Ovary (tissue), 3 donors: ENCODE measurements around the gene TSPAN31.

ENCODE experiments used
- EP300 ChIP-seq: sonication (generic); formaldehyde crosslinking; IDR thresholded peaks from one replicate; pipeline ENCODE4 v1.6.1; 2017; ENCODE audit warnings: antibody characterized with exemption
- TF ChIP-seq, protein P1 (sequence below), 3 donors: fragments of 450-650 bp in 2 of 3; fragments of 200-600 bp in 1 of 3; IDR thresholded peaks; one replicate each; pipeline versions ENCODE4 v1.5.1 to v1.8.0; 2016 to 2022; ENCODE audit warnings: antibody characterized with exemption in 3 of 3, mild to moderate bottlenecking in 1 of 3
- donor health status: DM: no; HTN: no; CAD: no.

- TF ChIP-seq, protein P1, sequence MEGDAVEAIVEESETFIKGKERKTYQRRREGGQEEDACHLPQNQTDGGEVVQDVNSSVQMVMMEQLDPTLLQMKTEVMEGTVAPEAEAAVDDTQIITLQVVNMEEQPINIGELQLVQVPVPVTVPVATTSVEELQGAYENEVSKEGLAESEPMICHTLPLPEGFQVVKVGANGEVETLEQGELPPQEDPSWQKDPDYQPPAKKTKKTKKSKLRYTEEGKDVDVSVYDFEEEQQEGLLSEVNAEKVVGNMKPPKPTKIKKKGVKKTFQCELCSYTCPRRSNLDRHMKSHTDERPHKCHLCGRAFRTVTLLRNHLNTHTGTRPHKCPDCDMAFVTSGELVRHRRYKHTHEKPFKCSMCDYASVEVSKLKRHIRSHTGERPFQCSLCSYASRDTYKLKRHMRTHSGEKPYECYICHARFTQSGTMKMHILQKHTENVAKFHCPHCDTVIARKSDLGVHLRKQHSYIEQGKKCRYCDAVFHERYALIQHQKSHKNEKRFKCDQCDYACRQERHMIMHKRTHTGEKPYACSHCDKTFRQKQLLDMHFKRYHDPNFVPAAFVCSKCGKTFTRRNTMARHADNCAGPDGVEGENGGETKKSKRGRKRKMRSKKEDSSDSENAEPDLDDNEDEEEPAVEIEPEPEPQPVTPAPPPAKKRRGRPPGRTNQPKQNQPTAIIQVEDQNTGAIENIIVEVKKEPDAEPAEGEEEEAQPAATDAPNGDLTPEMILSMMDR (IDR thresholded peaks at IDR 0.05), result no peak
- no peak for TF ChIP-seq EP300
Measured at GRCh38 chr12:57771236-57771872, 26.5 kb downstream of the TSPAN31 start.
